Effector memory CD4-positive, alpha-beta T cell (primary cell): Measurements from ENCODE around the gene CHFR.
"Not testable (repeated sequence)": the region's sequence is repeated elsewhere in the genome, so short reads cannot be mapped to it uniquely, and the experiment has no call there.

Source experiments
- DNase-seq, 3 donors: peaks; one replicate each; pipeline ENCODE4 v3.0.0-alpha.2; 2020
- H3K27ac ChIP-seq: 2 replicates; pipeline ENCODE4 v1.7.0; 2013; ENCODE audit warnings: mild to moderate bottlenecking, low read length, moderate library complexity; ENCODE audit not compliant: insufficient read depth, poor library complexity, severe bottlenecking
- H3K27me3 ChIP-seq: replicated peaks from 2 replicates; pipeline ENCODE4 v1.7.0; 2013; ENCODE audit warnings: mild to moderate bottlenecking, low read length; ENCODE audit not compliant: insufficient read depth, control insufficient read depth, poor library complexity, severe bottlenecking
- H3K36me3 ChIP-seq: 2 replicates; pipeline ENCODE4 v1.7.0; 2013; ENCODE audit warnings: mild to moderate bottlenecking, low read length, moderate library complexity; ENCODE audit not compliant: control insufficient read depth, insufficient read depth
- H3K4me1 ChIP-seq: 2 replicates; pipeline ENCODE4 v1.7.0; 2013; ENCODE audit warnings: low read length, mild to moderate bottlenecking; ENCODE audit not compliant: control insufficient read depth, insufficient read depth, poor library complexity, severe bottlenecking
- H3K4me3 ChIP-seq: 2 replicates; pipeline ENCODE4 v1.7.0; 2013; ENCODE audit warnings: low read length, low read depth, mild to moderate bottlenecking; ENCODE audit not compliant: insufficient read depth, poor library complexity, severe bottlenecking
- H3K9me3 ChIP-seq: 2 replicates; pipeline ENCODE4 v1.7.0; 2013; ENCODE audit warnings: mild to moderate bottlenecking, low read length, moderate library complexity; ENCODE audit not compliant: control insufficient read depth

The CHFR gene

DNA sequence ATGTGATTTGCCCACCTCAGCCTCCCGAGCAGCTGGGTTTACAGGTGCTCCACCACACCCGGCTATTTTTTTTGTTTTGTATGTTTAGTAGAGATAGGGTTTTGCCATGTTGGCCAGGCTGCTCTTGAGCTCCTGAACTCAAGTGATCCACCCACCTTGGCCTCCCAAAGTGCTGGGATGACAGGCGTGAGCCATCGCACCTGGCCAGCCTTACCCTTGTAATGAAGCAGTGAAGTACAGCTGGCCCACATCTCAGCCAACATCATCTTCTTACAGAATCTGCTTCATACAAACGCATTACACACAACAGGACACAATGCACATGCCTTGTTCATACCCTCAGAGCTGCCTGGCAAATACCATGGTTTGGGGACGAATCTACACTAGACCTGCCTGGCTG, 31.3 kb upstream of the CHFR start:
- no peak overlapping the region for H3K4me3 ChIP-seq
- H3K27ac ChIP-seq: no peak overlapping the region
- no peaks in the 10 kb centered on the region for H3K36me3 ChIP-seq
- H3K27me3 ChIP-seq: no peaks in the 10 kb centered on the region
- no peak for DNase-seq
- H3K9me3 ChIP-seq: peaks cover 48% of the 10 kb centered on the region
- H3K4me1 ChIP-seq: no peaks in the 10 kb centered on the region

- Histone ChIP-seq H3K27ac (peak overlapping the region; percentile 89), H3K36me3 (no peaks in the 10 kb centered on the region), H3K4me1 (peaks cover 10% of the 10 kb centered on the region), H3K9me3 (peaks cover 4% of the 10 kb centered on the region), H3K27me3 (no peaks in the 10 kb centered on the region), H3K4me3 (peak overlapping the region; percentile 82)
- DNase-seq: no peak
These were observed 21.6 kb upstream of the CHFR start for GRCh38 chr12:132909030-132909368.

- peak overlapping the region; percentile 82 for H3K4me3 ChIP-seq
- peak; percentile 90 to 97 (median 91) for DNase-seq
- no peaks in the 10 kb centered on the region for H3K36me3 ChIP-seq
- H3K9me3 ChIP-seq: no peaks in the 10 kb centered on the region
- H3K27me3 ChIP-seq: no peaks in the 10 kb centered on the region
- peak overlapping the region; percentile 89 for H3K27ac ChIP-seq
- peaks cover 10% of the 10 kb centered on the region for H3K4me1 ChIP-seq
These were observed 21.0 kb upstream of the CHFR start for GRCh38 chr12:132908145-132909029.

DNA sequence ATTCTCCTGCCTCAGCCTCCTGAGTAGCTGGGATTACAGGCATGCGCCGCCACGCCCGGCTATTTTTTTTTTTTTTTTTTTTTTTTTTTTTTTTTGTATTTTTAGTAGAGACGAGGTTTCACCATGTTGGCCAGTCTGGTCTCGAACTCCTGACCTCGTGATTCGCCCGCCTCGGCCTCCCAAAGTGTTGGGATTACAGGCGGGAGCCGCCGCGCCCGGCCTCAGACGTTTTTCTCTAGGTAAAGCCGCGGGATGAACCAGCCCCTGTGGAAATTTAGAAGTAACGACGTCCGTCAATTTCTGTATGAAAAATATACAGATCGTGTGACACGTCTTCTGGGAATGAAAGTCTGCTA, 20.4 kb upstream of the CHFR start:
- H3K27me3 ChIP-seq: not testable (repeated sequence)
- peak overlapping the region; percentile 82 for H3K4me3 ChIP-seq

GRCh38 chr12:132907216-132907615, 19.8 kb upstream of the CHFR start:
- no peak overlapping the region for H3K27ac ChIP-seq
- no peak for DNase-seq
- H3K9me3 ChIP-seq: no peaks in the 10 kb centered on the region
- no peaks in the 10 kb centered on the region for H3K27me3 ChIP-seq
- H3K4me3 ChIP-seq: no peak overlapping the region
- no peaks in the 10 kb centered on the region for H3K36me3 ChIP-seq
- H3K4me1 ChIP-seq: peaks cover 10% of the 10 kb centered on the region

More for the DNA sequence above, 20.4 kb upstream of the CHFR start:
- peak overlapping the region; percentile 89 for H3K27ac ChIP-seq
- H3K4me1 ChIP-seq: peaks cover 10% of the 10 kb centered on the region
- H3K36me3 ChIP-seq, H3K9me3 ChIP-seq, DNase-seq: not testable (repeated sequence)

DNA sequence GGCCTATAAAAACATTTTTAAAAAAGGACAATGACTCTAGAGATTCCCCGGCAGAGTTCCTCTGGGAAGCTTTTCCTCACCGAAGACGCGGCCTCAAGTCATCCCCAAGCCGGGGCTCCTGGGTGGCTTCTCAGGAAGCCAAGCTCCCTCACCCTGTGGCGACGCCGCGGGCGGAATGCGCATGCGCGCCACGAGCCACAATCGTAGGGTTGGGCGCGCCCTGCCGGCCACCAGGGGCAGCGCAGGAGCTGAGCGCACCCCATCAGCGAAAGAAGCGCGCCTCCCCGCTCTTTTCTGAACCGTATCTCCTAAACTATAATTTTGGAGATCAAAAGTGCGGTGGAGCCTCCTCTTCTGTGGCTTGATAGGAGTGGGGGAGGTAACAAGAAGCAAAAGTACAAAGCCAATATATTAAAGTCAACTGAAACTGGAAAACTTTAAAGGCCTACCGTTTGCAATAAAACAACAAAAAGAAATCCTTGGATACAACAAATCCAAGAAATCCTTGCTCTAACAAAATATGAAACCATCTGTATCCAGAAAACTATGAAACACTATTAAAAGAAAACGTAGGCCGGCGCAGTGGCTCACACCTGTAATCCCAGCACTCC, 17.4 kb upstream of the CHFR start:
- H3K4me1 ChIP-seq: peaks cover 10% of the 10 kb centered on the region
- H3K27me3 ChIP-seq: no peaks in the 10 kb centered on the region
- no peak overlapping the region for H3K27ac ChIP-seq
- no peaks in the 10 kb centered on the region for H3K9me3 ChIP-seq
- no peak overlapping the region for H3K4me3 ChIP-seq
- no peaks in the 10 kb centered on the region for H3K36me3 ChIP-seq
- peak; percentile 71 to 84 (median 72) for DNase-seq

DNA sequence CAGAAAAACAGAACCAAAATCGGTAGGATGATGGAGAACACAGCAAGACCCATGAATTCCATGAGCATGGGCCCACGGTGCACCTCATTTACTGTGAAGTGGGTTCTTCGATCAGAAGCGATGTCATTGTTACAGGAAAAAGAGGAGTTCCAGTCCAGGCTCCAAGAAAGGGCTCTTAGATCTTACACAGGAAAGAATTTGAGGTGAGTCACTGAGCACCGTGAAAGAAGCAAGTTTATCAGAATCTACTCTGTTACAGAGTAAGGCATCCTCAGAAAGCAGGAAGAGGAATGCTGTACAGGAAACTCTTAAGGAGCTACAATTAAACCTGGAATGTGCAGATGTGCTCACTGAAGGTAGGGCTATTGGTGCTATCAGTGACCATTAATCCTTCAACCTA, 11.6 kb upstream of the CHFR start:
- no peak overlapping the region for H3K4me3 ChIP-seq
- no peak for DNase-seq
- no peak overlapping the region for H3K27ac ChIP-seq
- H3K36me3 ChIP-seq: no peaks in the 10 kb centered on the region
- H3K9me3 ChIP-seq: no peaks in the 10 kb centered on the region
- no peaks in the 10 kb centered on the region for H3K4me1 ChIP-seq
- H3K27me3 ChIP-seq: no peaks in the 10 kb centered on the region

DNA sequence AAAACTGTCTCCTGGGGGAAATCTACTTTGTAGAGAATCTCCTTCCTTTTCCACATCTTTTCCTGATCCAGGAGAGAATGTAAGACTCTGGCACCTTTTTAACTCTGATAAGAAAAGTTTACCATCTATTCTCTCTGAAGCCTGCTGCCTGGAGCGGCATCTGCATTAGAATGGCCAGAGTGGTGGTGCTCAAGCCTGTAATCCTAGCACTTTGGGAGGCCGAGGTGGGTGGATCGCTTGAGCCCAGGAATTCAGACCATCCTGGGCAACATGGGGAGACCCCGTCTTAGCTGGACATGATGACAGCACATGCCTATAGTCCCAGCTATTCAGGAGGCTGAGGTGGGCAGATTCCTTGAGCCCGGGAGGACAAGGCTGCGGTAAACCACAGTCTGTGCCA, 1.4 kb upstream of the CHFR start:
- Histone ChIP-seq H3K4me3 (no peak overlapping the region), H3K36me3 (peaks cover 5% of the 10 kb centered on the region), H3K4me1 (no peaks in the 10 kb centered on the region), H3K9me3 (no peaks in the 10 kb centered on the region), H3K27ac (peak overlapping the region; percentile 97), H3K27me3 (no peaks in the 10 kb centered on the region)
- no peak for DNase-seq

- Histone ChIP-seq H3K36me3 (peaks cover 8% of the 10 kb centered on the region), H3K27ac (peak overlapping the region; percentile 54), H3K4me3 (peak overlapping the region; percentile 87), H3K4me1 (no peaks in the 10 kb centered on the region), H3K9me3 (no peaks in the 10 kb centered on the region), H3K27me3 (no peaks in the 10 kb centered on the region)
- DNase-seq: no peak
These were observed 602 bp downstream of the CHFR start for GRCh38 chr12:132886529-132887477.
